Fibroblast of villous mesenchyme (primary cell): Measurements from ENCODE around the gene STIM1. TPM values are rescaled to one million over a fixed set of nuclear protein-coding genes. Genes with fewer than 3 reads are reported as not detected.

Experiments
- DNase-seq: peaks from one replicate; pipeline ENCODE4 v3.0.0-alpha.2; 2010; ENCODE audit warnings: low read depth
- H3K4me3 ChIP-seq: 2 replicates; pipeline ENCODE4 v1.5.1; 2011; ENCODE audit warnings: low read depth, mild to moderate bottlenecking, low read length
- small RNA-seq: library from RNA; depleted of rRNA; stranded (forward); fragments of <200 nt; gene quantifications from one replicate; pipeline ENCODE3, GENCODE V24; 2012
- total RNA-seq: library from RNA; depleted of rRNA; stranded (reverse); fragments of >200 nt; gene quantifications from 2 replicates; pipeline ENCODE4 v1.2.3, GENCODE V29; 2012
- TF ChIP-seq, protein P1 (sequence below): IDR thresholded peaks from 2 replicates; pipeline ENCODE4 v1.5.1; 2012; ENCODE audit warnings: low read depth, mild to moderate bottlenecking, low read length; ENCODE audit not compliant: insufficient read depth

Gene STIM1
- total RNA-seq, 1 donor = 36.7 TPM

DNA sequence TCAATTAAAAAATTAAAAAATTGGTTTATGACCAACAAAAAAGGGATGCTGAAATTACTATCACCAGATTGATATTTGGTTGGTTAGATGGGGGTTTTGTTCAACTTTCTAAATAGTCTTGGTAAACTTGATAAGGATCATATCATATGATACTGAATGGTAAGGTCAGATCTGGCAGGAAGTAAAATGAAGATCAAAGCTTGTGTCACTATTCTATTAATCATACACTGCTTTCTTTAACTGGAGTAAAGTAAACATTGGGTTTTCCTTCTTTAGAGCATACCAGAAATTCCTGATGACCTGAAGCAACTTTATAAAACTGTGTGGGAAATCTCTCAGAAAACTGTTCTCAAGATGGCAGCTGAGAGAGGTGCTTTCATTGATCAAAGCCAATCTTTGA lies 279.3 kb downstream of the STIM1 start:
- no peak overlapping the region for H3K4me3 ChIP-seq
- TF ChIP-seq, protein P1, sequence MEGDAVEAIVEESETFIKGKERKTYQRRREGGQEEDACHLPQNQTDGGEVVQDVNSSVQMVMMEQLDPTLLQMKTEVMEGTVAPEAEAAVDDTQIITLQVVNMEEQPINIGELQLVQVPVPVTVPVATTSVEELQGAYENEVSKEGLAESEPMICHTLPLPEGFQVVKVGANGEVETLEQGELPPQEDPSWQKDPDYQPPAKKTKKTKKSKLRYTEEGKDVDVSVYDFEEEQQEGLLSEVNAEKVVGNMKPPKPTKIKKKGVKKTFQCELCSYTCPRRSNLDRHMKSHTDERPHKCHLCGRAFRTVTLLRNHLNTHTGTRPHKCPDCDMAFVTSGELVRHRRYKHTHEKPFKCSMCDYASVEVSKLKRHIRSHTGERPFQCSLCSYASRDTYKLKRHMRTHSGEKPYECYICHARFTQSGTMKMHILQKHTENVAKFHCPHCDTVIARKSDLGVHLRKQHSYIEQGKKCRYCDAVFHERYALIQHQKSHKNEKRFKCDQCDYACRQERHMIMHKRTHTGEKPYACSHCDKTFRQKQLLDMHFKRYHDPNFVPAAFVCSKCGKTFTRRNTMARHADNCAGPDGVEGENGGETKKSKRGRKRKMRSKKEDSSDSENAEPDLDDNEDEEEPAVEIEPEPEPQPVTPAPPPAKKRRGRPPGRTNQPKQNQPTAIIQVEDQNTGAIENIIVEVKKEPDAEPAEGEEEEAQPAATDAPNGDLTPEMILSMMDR = no peak
- DNase-seq = peak; percentile 53

- DNase-seq = no peak
- TF ChIP-seq, protein P1 = no peak
- no peak overlapping the region for H3K4me3 ChIP-seq
These were observed 283.0 kb downstream of the STIM1 start for GRCh38 chr11:4138497-4138896.

DNA sequence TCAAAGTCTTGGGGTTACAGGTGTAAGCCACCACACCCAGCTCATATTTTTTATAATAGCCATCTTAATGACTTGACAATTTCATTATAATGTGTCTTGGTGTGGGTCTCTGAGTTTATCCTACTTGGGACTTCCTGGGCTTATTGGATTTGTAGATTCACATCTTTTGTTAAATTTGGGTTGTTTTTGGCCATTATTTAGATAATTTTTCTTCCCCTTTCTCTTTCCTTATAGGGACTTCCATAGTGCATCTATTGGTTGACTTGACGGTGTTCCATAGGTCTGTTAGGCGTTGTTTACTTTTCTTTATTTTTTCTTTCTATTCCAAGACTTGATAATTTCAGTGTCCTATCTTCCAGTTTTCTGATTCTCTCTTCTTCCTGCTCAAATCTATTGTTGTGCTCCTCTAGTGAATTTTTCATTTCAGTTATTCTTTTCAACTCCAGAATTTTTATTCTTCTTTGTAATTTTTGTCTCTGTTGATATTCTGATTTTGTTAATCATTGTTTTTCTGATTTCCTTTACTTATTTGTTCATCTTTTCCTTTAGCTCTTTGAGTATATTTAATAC lies 284.7 kb downstream of the STIM1 start:
- no peak overlapping the region for H3K4me3 ChIP-seq
- DNase-seq = no peak

More for the DNA sequence above, 284.7 kb downstream of the STIM1 start:
- TF ChIP-seq, protein P1 = no peak

Small RNAs within 50 kb of the gene (small RNA-seq; reads per million reads assigned to genes)
- gene AC087441.2 = not detected
- gene RF00409 = not detected
- not detected for gene RPS29P20

Other genes starting within 250 kb of the STIM1 start
- not detected in 2 replicates for gene ART5, start 213.7 kb upstream of the STIM1 start, total RNA-seq
- gene ART1, start 210.5 kb upstream of the STIM1 start, total RNA-seq = not detected in 2 replicates
- gene CHRNA10, start 184.3 kb upstream of the STIM1 start, total RNA-seq = 0.86 and 0.97 TPM in 2 replicates
- gene NUP98, start 58.1 kb upstream of the STIM1 start, total RNA-seq = 136 and 183 TPM in 2 replicates
- 7.4 and 8.2 TPM in 2 replicates for gene PGAP2, start 47.1 kb upstream of the STIM1 start, total RNA-seq
- 9.0 and 9.5 TPM in 2 replicates for gene RHOG, start 14.7 kb upstream of the STIM1 start, total RNA-seq
- gene RRM1, start 239.1 kb downstream of the STIM1 start, total RNA-seq = 87.9 and 128 TPM in 2 replicates